T-helper 1 cell treated with Interleukin-12 subunit alpha and Interleukin-12 subunit beta and Interleukin-4 antibody, amounts not matched to agents 30 ng/mL and 1 ng/mL, for 36 hours (primary cell): ENCODE measurements around the gene SND1. TPM values are rescaled to one million over a fixed set of nuclear protein-coding genes. Genes with fewer than 3 reads are reported as not detected.
"Not testable (repeated sequence)": the region's sequence is repeated elsewhere in the genome, so short reads cannot be mapped to it uniquely, and the experiment has no call there.

Experiments used
- intact Hi-C: fragments of 100-400 bp; cut with micrococcal nuclease; formaldehyde crosslinking; loops from one replicate; pipeline ENCODE4 v1.15.1; 2024
- total RNA-seq: library from RNA; stranded (reverse); gene quantifications from 2 replicates; pipeline ENCODE4 v1.2.3, GENCODE V29; 2022

The SND1 gene
- total RNA-seq, 1 donor from 2014 or later: 250 TPM

DNA sequence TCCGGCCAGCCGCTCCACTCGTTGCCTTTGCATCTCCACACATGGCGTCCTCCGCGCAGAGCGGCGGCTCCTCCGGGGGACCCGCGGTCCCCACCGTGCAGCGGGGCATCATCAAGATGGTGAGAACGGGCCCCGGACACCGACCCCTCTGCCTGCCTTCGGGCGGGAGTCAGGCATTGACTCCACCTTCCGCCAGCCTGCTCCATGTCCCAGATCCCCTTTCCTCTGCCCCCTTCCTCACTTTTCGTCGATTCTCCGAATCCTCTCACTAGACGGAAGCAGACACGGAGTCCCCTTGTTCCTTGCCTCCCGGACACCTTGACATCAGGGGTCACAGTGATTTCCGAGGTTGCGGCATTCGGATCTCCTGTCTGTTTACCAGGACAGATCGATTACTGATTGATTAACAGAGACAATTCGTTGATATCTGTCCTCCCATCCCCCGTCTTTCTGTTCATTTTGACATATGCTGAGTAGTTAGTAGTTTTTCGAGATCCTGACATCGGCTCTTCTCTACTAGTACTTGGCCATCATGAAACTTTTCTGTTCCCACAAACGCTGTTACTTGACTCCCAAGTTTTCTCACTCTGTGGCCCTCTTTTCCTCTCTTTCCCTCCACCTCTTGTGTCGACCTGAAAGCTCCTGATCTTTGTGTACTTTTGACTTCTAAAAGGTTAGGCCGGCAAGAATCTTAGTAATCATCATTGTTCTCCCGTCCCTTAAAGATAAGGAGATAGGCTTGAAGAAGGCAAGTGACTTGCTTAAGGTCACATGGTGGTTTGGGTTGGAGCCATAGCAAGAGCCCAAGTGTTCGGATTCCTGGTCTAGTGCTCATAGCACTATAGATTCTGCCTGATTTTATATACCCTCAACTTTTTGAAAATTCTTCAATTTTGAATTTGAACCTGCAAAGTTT, 597 bp downstream of the SND1 start:
- intact Hi-C loops: loop anchor here (1.0 to 10.0 kb wide), 9 partner anchors 26 to 1782 kb away; partner anchors contain the start of genes CALU, GCC1, HILPDA and RBM28

DNA sequence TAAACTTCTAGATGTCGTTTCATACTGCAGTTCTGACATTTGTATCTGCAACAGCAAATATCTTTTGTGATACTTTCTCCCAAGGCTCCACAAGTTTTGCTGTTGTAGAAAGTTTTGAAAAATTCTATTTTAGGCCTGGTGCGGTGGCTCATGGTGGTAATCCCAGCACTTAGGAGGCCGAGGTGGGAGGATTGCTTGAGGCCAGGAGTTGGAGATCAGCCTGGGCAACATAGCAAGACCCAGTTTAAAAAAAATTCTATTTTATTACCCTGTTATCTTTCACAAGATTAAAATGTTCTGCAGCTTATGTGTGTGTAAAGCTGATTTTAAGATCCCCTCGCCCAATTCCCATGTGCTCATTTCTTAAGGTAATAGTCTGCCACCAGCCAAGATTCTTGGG, 1.4 kb downstream of the SND1 start:
- intact Hi-C loops: loop anchor here (2.0 to 10.0 kb wide), 4 partner anchors 25 to 1781 kb away; partner anchors contain the start of genes CALU and STRIP2

DNA sequence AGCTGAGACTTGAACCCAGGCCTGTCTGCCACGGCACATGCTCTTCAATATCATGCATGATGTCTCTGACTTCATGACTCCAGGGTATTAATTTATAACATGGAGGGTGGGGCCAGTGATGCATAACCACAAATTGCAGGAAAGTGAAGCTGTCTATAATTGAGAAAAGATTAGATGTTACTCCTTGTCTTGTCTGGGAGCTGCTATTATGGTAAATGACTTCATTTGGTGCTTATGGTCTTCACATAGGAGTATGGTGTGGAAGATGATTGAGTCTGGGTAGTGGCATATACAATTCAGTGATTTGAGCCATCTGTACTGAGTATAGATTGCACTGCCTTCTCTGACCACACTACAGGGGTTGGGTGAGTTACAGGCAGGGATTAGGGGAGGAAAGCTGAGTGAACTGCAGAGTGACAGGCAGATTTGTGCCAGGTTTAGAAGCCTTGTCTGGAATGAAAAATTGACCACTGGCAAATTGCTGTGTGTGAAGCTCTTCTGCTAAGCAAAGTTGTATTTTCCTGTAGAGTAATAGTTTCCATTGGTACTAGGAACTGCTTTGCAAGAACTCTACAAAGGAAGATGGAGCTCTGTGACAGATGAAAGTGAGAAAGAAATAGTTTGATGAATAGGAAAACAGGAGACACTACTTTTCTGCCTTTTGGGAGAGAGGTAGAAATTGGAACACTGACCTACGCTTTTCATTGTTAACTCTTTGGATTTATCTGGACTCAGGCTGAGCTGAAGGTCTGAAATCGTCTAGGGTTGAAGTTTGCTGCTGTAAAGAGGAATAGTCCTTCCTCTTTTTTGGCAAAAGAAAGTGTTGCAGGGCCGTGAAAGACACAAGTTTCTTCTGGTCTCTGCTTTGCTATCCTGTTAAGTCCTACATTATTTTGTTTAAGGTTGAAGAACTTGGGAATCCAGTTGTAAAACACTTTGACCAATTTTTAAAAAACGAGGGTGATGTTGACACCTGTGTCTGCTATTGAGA, 2.7 kb downstream of the SND1 start:
- intact Hi-C loops: loop anchor here (10.0 kb wide), 1 partner anchor 1780 kb away; the partner anchor contains the start of gene STRIP2

DNA sequence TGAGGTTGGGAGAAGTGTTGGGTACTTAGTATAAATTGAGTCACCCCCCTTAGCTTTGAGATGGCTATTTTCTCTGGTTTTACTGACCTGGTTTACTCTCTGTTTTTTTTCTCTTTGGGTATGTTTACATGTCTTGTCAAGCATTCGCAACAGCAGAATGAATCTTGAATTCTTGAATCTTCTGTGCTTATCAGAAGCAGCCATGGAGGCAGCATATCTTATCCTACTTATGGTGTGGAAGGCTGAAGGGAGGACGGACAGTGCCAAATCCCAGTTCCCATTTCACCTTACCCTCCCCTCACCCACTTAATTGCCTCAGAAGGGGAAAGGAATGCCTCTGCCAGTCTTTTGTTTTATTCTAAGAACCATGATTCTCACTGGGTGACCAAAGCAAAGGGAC, 3.7 kb downstream of the SND1 start:
- intact Hi-C loops: loop anchor here (10.0 kb wide), 1 partner anchor 1779 kb away; the partner anchor contains the start of gene STRIP2

DNA sequence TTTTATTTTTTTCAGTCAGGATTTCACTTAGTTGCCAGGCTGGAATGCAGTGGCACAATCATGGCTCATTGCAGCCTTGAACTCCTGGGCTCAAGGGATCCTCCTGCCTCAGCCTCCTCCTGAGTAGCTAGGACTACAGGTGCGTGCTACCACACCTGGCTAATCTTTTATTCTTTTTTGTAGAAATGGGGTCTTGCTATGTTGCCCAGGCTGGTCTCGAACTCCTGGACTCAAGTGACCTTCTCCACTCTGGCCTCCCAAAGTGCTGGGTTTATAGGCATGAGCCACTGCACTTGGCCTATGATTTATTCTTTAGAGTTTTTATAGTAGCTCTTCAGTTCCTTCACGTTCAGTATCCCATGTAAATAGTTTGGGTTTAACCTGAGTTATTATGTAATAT, 5.5 kb downstream of the SND1 start:
- intact Hi-C loops: loop anchor here (10.0 kb wide), 1 partner anchor 1777 kb away; the partner anchor contains the start of gene STRIP2

DNA sequence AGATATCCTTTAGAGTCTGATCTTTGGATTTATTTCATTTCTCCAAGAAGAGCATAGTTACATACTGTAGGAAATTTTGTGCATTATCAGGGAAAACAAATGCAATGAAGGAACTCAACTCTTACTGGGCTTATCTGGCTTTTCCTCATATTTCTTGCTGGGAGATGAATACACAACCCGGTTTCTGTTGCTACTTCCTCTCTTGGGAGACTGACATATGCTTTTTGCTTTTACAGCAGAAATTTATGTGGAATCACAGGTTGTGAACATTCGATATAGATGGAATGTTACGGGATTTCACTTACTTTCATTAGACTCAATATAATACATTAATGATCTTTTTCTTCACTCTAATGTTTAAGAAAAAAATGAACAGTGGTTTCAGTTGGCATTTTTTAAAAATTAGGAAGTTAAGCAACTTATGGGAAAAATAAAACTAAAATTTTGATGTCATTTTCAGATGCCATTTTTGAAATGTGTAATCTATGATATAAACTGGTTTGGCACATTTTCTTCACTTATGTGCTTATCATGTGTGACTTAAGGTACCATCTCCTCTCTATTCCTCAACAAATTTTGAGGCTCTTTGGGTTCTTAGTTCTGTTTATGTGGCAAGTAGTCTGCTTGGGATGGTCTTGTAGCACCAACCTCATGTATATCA, 7.1 kb downstream of the SND1 start:
- intact Hi-C loops: loop anchor here (10.0 kb wide), 1 partner anchor 1776 kb away; the partner anchor contains the start of gene STRIP2

DNA sequence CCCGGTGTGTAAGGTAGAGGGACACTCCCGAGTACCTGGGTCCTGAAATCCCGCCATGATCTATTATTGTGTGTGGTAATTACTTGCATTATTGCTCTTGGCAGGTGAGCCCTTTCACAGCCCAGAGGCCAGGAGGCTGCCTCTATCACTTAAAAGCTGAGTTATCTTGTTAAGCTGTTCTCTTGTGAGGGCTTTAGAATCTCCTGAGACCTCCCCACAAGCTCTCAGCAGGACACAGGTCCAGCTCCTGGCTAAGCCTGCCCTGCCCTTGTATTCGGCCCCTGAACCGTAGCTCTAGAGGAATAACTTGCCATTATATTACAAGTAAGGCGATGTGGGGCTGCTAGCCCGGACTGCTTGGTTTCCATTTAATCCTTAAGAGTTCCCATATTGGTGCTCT, 13.9 kb downstream of the SND1 start:
- intact Hi-C loops: no loop called here

DNA sequence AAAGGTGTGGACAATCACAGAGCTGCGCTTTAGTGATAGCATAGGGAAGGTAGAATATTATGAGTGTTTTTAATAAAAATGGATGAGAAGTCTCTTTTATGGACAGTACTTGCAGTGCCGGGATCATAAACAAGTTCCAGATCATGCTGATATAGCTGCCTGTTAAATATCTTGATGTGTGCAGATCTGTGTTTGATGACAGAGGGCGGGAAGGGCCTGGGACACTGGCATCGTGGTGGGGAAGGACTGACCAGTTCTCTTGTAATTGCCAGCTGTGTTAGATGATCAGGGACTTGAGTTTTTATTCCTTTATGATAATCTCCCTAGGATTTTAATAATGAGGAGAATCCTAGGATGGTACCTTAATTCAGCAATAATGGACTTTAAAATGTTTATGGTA, 14.6 kb downstream of the SND1 start:
- intact Hi-C loops: no loop called here

DNA sequence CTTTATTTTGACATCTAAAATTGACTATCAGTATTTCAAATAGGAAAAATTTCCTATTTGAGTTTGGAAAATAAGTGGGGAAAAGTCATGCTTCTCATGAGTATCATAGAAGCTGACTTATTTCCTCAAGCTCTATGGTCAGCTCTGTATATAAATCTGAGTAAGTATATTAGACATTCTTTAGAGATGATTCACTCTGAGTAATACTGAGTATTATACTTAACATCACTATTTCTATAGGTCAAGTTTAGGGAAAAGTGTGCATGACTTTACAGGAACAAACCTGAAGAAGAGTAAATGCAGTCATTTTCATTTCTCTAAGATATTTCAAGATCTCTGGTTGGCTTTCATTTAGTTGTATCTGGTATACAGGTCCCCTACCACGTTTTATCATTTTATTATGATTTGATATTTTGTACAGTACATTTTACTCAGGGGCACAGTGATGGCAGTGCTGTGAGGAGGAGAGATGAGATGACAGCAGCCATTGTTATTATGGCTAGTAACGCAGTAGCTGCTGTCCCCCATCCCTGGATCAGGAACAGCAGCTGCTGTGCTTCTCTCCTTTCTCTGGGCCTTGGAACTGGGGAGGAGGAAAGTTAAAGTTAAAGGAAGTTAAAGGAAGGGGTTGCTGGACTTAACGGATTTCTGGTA, 15.2 kb downstream of the SND1 start:
- intact Hi-C loops: no loop called here

DNA sequence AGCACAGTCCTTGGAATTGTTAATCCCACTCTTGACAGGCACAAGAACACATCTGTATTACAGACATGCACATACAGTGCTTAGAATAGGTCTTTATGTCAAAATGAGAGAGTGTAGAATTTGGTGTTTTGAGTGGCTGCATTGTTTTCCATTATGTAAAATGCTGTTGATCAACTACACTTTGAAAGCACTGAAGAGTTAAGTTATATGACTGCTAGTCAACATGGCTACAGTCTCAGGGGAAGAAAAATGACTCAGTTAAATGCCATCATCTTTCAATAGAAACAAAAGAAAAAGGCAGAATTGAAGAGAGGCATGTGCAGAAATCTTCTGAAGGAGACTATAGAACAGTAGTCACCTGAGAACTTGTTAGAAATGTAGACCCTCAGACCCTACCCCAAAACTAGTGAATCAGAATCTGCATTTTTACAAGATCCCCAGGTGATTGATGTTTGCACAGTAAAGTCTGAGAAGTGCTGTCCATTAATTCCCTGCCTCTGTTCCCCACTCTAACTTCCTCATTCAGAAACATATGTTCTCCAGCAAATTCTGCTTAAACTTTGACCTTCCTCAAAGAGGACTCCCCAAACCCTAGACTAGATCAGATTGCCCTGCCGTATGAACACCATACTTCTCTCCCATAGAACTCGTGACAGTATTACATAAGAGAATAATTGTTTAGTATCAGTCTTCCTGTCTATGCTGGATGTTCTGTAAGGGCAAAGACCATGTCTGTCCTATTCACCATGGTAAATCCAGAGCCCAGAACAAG, 16.0 kb downstream of the SND1 start:
- intact Hi-C loops: no loop called here

DNA sequence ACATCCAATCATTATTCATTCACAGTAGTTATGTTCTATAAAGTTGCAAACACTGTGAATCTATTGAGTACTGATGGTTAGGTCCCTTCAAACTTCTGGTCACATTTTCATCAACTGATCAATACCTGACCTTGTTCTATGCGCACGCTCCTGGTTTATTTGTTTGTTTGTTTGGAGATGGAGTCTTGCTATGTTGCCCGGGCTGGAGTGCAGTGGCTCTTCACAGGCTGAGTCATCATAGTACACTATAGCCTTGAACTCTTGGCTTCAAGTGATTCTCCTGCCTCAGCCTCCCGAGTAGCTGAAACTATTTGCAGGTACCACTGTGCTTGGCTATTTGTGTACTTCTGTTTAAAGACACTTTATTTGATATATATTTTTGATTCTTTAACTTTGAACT, 19.3 kb downstream of the SND1 start:
- intact Hi-C loops: no loop called here

DNA sequence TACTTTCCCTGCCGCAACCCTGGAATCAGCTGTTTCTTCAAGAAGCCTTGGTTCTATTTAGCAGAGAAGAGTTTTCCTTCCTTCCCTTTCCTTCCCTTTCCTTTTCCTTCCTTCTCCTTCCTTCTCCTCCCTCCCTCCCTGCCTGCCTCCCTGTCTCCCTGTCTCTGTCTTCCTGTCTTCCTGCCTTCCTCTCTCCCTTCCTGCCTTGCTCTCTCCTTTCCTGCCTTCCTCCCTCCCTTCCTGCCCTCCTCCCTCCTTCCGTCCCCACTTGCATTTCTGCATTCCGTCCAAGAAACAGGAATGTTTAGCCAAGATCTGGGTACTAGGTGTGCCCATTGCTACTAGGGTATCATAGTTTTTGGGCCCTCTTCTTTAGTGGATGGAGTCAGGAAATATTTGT, 21.9 kb downstream of the SND1 start:
- intact Hi-C loops: no loop called here

DNA sequence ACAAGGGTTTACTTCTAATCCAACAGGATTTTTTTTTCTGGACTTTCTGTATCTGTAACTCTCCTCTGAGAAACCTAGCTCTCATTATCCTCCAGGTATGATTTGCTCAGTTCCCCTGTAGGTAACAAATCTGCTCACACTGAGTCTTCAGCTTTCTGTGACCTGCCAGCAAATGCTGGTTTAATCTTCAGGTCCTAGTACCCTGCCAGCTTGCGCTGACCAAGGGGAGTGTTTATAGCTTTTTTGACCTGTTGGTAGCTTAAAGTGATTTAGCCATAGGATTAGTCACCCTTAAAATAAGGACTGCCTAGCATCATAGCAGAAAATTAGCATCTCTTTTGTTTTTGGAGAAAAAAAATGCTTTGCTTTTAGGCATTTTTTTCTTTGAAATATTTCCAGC, 22.4 kb downstream of the SND1 start:
- intact Hi-C loops: no loop called here

DNA sequence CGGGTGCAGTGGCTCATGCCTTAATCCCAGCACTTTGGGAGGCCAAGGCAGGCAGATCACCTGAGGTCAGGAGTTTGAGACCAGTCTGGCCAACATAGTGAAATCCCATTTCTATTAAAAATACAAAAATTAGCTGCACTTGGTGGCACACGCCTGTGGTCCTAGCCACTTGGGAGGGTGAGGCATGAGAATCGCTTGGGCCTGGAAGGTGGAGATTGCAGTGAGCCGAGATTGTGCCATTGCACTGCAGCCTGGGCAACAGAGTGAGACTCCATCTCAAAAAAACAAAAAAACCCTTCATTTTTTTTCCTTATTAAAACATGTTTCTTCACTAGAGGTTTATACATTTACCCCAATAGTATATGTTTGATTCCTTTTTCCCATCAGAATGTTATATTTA, 22.9 kb downstream of the SND1 start:
- intact Hi-C loops: not testable (repeated sequence)

DNA sequence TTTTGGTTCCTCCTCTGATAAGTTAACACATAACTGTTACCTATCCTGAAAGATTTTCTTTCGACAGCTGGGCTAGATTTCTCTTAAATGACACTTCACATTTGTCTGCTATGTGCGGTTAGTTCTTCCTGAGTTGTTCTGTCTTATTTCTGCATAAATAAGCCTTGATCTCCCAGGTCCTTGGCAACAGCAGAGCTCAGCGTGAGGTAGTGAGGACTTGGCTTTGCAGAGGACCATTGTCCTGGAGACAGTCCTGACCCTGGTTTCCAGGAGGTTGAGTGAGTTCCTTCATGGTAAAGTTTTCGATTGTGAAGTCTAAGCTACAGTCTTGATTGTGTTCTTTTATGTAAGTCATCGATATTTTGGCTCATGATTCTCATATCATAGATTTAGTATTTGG, 23.7 kb downstream of the SND1 start:
- intact Hi-C loops: no loop called here

DNA sequence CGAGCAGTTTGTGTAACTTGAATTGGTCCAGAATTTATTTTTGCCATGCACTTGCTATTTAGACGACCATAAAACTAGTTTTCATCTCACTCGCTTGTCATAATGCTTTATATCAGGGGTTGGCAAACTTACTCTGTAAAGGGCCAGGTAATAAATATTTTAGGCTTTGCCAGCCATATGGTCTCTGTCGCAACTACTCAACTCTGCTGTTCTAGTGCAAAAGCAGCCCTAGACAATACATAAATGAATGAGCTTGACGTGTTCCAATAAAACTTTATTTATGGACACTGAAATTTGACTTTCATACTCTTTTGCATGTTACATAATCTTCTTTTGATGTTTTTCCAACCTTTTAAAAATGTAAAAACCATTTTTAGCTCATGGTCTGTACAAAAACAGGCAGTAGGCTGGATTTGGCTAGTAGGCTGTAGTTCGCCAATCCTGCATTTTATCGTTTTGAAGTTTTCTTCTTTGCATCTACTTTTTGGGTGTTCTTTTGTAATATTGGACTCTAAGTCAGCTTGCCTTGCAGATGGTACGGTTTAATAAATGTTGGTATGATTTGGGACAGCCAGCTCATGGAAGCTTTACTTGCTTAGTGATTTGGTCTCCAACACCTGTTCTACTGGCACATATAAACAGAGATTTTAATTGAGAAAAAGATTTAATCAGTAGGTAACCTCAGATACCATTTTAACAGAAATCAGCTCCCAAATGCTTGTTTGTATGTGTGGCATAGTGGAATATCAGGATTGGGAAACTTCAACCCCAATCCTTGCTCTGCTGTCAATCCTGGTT, 25.6 kb downstream of the SND1 start:
- intact Hi-C loops: loop anchor here (2.0 kb wide), 1 partner anchor 25 kb away; the partner anchor contains the start of gene SND1

DNA sequence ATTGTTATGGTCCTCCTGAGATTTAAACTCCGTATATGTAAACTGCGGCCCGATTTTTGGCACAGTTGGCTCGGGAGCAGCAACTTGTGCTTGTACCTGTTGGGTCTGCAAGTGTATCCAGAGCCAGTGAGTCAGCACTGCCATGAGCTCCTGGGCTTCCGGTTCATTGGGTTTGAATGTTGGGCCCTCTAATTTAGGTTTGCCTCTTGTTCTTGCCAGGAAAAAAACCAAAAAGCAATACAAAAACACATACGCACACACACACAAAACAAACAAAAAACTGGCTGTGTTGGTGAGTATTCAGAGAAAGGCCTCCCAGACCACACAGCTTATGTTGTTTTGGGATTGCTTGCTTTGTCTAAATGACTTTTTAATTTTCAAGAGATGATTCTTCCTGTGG, 26.3 kb downstream of the SND1 start:
- intact Hi-C loops: loop anchor here (2.0 kb wide), 1 partner anchor 26 kb away; the partner anchor contains the start of gene SND1

DNA sequence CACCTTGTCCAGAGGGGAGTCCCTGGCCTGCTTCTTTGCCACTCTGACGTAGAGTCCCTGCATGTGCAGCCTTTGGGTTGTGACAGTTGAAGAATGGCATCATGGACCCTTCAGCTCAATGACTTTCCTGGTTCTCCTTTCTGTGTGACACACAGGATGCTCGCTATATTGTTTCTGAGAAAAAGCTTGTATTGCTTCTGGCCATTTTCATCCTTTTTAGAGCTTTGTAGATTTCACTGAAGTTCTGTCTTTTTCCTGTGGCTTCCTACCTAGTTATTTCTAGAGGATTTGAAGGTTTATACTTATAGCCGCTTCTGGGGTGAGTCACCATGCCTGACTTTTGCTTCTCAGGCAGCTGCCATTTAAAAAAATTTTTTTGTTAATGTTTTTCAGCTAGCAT, 27.0 kb downstream of the SND1 start:
- intact Hi-C loops: loop anchor here (2.0 kb wide), 1 partner anchor 26 kb away; the partner anchor contains the start of gene SND1

DNA sequence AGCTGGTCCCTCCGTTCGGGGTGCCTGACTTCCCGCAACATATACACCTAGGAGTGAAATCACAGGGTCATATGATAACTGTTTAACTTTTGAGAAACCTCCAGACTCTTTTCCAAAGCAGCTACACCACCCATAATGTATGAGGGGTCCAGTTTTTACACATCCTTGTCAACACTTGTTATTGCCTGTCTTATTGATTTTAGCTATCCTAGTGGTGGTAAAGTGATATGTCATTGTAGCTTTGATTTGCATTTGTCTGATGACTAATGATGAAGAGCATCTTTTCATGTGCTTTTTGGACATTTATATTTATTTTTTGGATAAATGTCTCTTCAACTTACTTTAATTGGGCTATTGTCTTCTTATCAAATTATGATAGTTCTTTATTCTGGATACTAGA, 29.0 kb downstream of the SND1 start:
- intact Hi-C loops: no loop called here
